GM18868 (cell line): ENCODE measurements around the gene SLC31A1.
A peak's percentile ranks its signal among the peaks of the same experiment; 100 is the strongest.
"Not testable (repeated sequence)": the region's sequence is repeated elsewhere in the genome, so short reads cannot be mapped to it uniquely, and the experiment has no call there.

Experiments
- ATAC-seq: cut with Tn5 transposase; IDR thresholded peaks from one replicate; pipeline ENCODE4 v1.9.1; 2021; ENCODE audit warnings: mild to moderate bottlenecking, moderate library complexity; ENCODE audit not compliant: unreplicated experiment

SLC31A1 gene

GRCh38 chr9:113258282-113258681 is 36.9 kb downstream of the SLC31A1 start:
- no peak for ATAC-seq

GRCh38 chr9:113261917-113262671 is 40.8 kb downstream of the SLC31A1 start:
- ATAC-seq: no peak

- no peak for ATAC-seq
Observed at GRCh38 chr9:113266174-113266573, 44.8 kb downstream of the SLC31A1 start.

- ATAC-seq: no peak
Observed at GRCh38 chr9:113267911-113268566, 46.7 kb downstream of the SLC31A1 start.

GRCh38 chr9:113269355-113269754 is 48.0 kb downstream of the SLC31A1 start:
- no peak for ATAC-seq

- ATAC-seq: no peak
Observed at GRCh38 chr9:113269871-113270270, 48.5 kb downstream of the SLC31A1 start.

GRCh38 chr9:113274474-113275156 is 53.3 kb downstream of the SLC31A1 start:
- ATAC-seq: no peak

GRCh38 chr9:113275157-113276131 is 54.1 kb downstream of the SLC31A1 start, which contains the start of the genes CDC26 and PRPF4:
CDC26 (minus strand) TSS chr9:113275572; CDS start chr9:113272507, 3,065 bp downstream.
PRPF4 (plus strand) TSS chr9:113275658; CDS start chr9:113275744, 86 bp downstream.
- peak; percentile 98 for ATAC-seq

- no peak for ATAC-seq
Observed at GRCh38 chr9:113278840-113279239, 57.5 kb downstream of the SLC31A1 start.

GRCh38 chr9:113281356-113281755 is 60.0 kb downstream of the SLC31A1 start:
- no peak for ATAC-seq

- no peak for ATAC-seq
Observed at GRCh38 chr9:113289091-113289490, 67.7 kb downstream of the SLC31A1 start.

GRCh38 chr9:113290052-113290607 is 68.8 kb downstream of the SLC31A1 start:
- ATAC-seq: no peak

GRCh38 chr9:113293285-113293878 is 72.0 kb downstream of the SLC31A1 start:
- no peak for ATAC-seq

- ATAC-seq: not testable (repeated sequence)
Observed at GRCh38 chr9:113296247-113296646, 74.9 kb downstream of the SLC31A1 start.

- ATAC-seq: no peak
Observed at GRCh38 chr9:113296796-113297558, 75.6 kb downstream of the SLC31A1 start.

GRCh38 chr9:113298311-113298710 is 77.0 kb downstream of the SLC31A1 start:
- ATAC-seq: no peak

GRCh38 chr9:113298924-113299770 is 77.8 kb downstream of the SLC31A1 start:
- no peak for ATAC-seq

GRCh38 chr9:113299800-113300292 is 78.5 kb downstream of the SLC31A1 start:
- ATAC-seq: no peak
